GM12878 (cell line): ENCODE measurements around the gene CLIC6. TPM values are rescaled to one million over a fixed set of nuclear protein-coding genes. Genes with fewer than 3 reads are reported as not detected.

ENCODE experiments used
- ATAC-seq: fragments of 200-7000 bp; cut with Tn5 transposase; 3 replicates; pipeline ENCODE4 v1.9.1; 2020; ENCODE audit warnings: mild to moderate bottlenecking, moderate library complexity
- BruUV-seq: library from RNA; stranded (reverse); fragments of 400-500 nt; replicated peaks from 2 replicates; lab custom pipeline; 2021; lab: Mats Ljungman, UMichigan
- CTCF ChIA-PET: fragments of 300-600 bp; sonication (Branson Sonifier 250); formaldehyde crosslinking; extraction: SDS; loops from one replicate; lab custom pipeline; 2021; ENCODE audit warnings: inconsistent platforms; lab: Yijun Ruan, JAX
- POLR2A ChIA-PET: fragments of 350-600 bp; formaldehyde crosslinking; extraction: SDS; loops from one replicate; lab custom pipeline; 2021; ENCODE audit warnings: inconsistent platforms; lab: Charles Lee
- RAD21 ChIA-PET: fragments of 300-600 bp; sonication (Branson Sonifier 250); formaldehyde crosslinking; loops from one replicate; lab custom pipeline; 2023; ENCODE audit warnings: antibody characterized with exemption; ENCODE audit not compliant: unreplicated experiment; lab: Charles Lee
- SMC1A ChIA-PET: fragments of 300-600 bp; sonication (Branson Sonifier 250); formaldehyde crosslinking; loops from one replicate; lab custom pipeline; 2023; ENCODE audit not compliant: unreplicated experiment, uncharacterized antibody; lab: Charles Lee
- DNase-seq: peaks from one replicate; pipeline ENCODE4 v3.0.0-alpha.2; 2011; ENCODE audit warnings: low read depth, low spot score
- FAIRE-seq: peaks from 3 replicates; lab custom pipeline; 2011; peaks lifted over from hg19 to GRCh38; lab: Jason Lieb, UNC
- H2AFZ ChIP-seq: 2 replicates; pipeline ENCODE4 v1.6.0; 2011; ENCODE audit warnings: low read depth, low read length, control low read depth; ENCODE audit not compliant: control insufficient read depth
- H3K27ac ChIP-seq: 2 replicates; pipeline ENCODE4 v1.5.1; 2011; ENCODE audit warnings: control low read depth; ENCODE audit not compliant: control insufficient read depth, insufficient read depth
- H3K27me3 ChIP-seq, 2 experiments: replicated peaks in 1 of 2; 2 replicates each; pipeline versions ENCODE4 v1.6.0 to v1.6.1; 2011; ENCODE audit warnings: low read length in 1 of 2; ENCODE audit not compliant: control insufficient read depth in 2 of 2, insufficient read depth in 2 of 2
- H3K36me3 ChIP-seq, 2 experiments: 2 replicates each; pipeline ENCODE4 v1.5.1; 2011; ENCODE audit warnings: low read length in 1 of 2; ENCODE audit not compliant: control insufficient read depth in 2 of 2, insufficient read depth in 2 of 2
- H3K4me1 ChIP-seq: 2 replicates; pipeline ENCODE4 v1.6.1; 2011; ENCODE audit warnings: mild to moderate bottlenecking, low read length, moderate library complexity, mixed read lengths; ENCODE audit not compliant: control insufficient read depth, insufficient read depth
- H3K4me2 ChIP-seq: 2 replicates; pipeline ENCODE4 v1.6.0; 2011; ENCODE audit warnings: control low read depth; ENCODE audit not compliant: control insufficient read depth, insufficient read depth
- H3K4me3 ChIP-seq: fragments of 200-600 bp; sonication (generic); 2 replicates; pipeline ENCODE4 v1.5.1; 2016
- H3K79me2 ChIP-seq: 2 replicates; pipeline ENCODE4 v1.6.0; 2011; ENCODE audit warnings: low read length; ENCODE audit not compliant: control insufficient read depth, insufficient read depth
- H3K9ac ChIP-seq: 2 replicates; pipeline ENCODE4 v1.8.0; 2011; ENCODE audit warnings: low read length, control low read depth, mixed read lengths; ENCODE audit not compliant: control insufficient read depth, insufficient read depth
- H3K9me3 ChIP-seq: replicated peaks from 3 replicates; pipeline ENCODE4 v1.5.1; 2011; ENCODE audit warnings: mild to moderate bottlenecking, low read length; ENCODE audit not compliant: control insufficient read depth, insufficient read depth
- H4K20me1 ChIP-seq: 2 replicates; pipeline ENCODE4 v1.6.0; 2011; ENCODE audit not compliant: control insufficient read depth, insufficient read depth
- ASH2L ChIP-seq: fragments of 300-600, 200-600 bp; sonication (generic); IDR thresholded peaks from 2 replicates; pipeline ENCODE4 v1.6.1; 2017; ENCODE audit warnings: low read depth, mild to moderate bottlenecking, borderline replicate concordance
- ATF2 ChIP-seq: IDR thresholded peaks from 2 replicates; pipeline ENCODE4 v1.6.1; 2012; ENCODE audit warnings: low read length, inconsistent platforms
- CBX3 ChIP-seq: fragments of 200-600 bp; sonication (generic); IDR thresholded peaks from 2 replicates; pipeline ENCODE4 v1.6.1; 2016; ENCODE audit warnings: low read depth, borderline replicate concordance
- CHD2 ChIP-seq: IDR thresholded peaks from 2 replicates; pipeline ENCODE4 v1.6.1; 2011; ENCODE audit warnings: low read depth, low read length, improper control_type of control experiment, borderline replicate concordance
- CHD4 ChIP-seq: fragments of 200-600 bp; sonication (generic); IDR thresholded peaks from 2 replicates; pipeline ENCODE4 v1.6.1; 2016; ENCODE audit warnings: mild to moderate bottlenecking
- CTCF ChIP-seq, 3 experiments: IDR thresholded peaks in 2 of 3; conservative IDR thresholded peaks in 1 of 3; 2 replicates each; pipeline ENCODE4 v1.5.1; 2011; ENCODE audit warnings: low read depth in 3 of 3, low read length in 3 of 3, mild to moderate bottlenecking in 3 of 3, control low read depth in 2 of 3, moderate library complexity in 2 of 3, inconsistent platforms in 1 of 3, mixed read lengths in 1 of 3; ENCODE audit not compliant: control insufficient read depth in 2 of 3, insufficient read depth in 1 of 3; ENCODE audit errors: extremely low read depth in 1 of 3
- CUX1 ChIP-seq: IDR thresholded peaks from 2 replicates; pipeline ENCODE4 v1.6.1; 2012; ENCODE audit warnings: improper control_type of control experiment, low read depth, low read length; ENCODE audit not compliant: insufficient replicate concordance
- HDAC6 ChIP-seq: fragments of 200-600 bp; sonication (generic); IDR thresholded peaks from one replicate; pipeline ENCODE4 v1.8.0; 2017; ENCODE audit warnings: antibody characterized with exemption; ENCODE audit not compliant: unreplicated experiment
- PBX3 ChIP-seq: IDR thresholded peaks from 2 replicates; pipeline ENCODE4 v1.6.1; 2011; ENCODE audit warnings: mild to moderate bottlenecking, low read depth, low read length, moderate library complexity; ENCODE audit not compliant: insufficient replicate concordance
- RB1 ChIP-seq: fragments of 450-650 bp; formaldehyde crosslinking; IDR thresholded peaks from 2 replicates; pipeline ENCODE4 v1.6.1; 2017; ENCODE audit warnings: mild to moderate bottlenecking, borderline replicate concordance
- RELA ChIP-seq: fragments of 450-650 bp; IDR thresholded peaks from 2 replicates; pipeline ENCODE4 v1.8.0; 2014; ENCODE audit warnings: borderline replicate concordance; ENCODE audit not compliant: partially characterized antibody
- SMAD5 ChIP-seq: IDR thresholded peaks from 2 replicates; pipeline ENCODE4 v1.6.1; 2016; ENCODE audit warnings: antibody characterized with exemption, low read depth
- STAT3 ChIP-seq: IDR thresholded peaks from 2 replicates; pipeline ENCODE4 v1.6.1; 2011; ENCODE audit warnings: low read depth, low read length, improper control_type of control experiment
- YBX1 ChIP-seq: fragments of 450-650 bp; IDR thresholded peaks from 2 replicates; pipeline ENCODE4 v1.6.1; 2016; ENCODE audit warnings: antibody characterized with exemption
- ZSCAN29 ChIP-seq: fragments of 450-650 bp; IDR thresholded peaks from 2 replicates; pipeline ENCODE4 v1.6.1; 2017; ENCODE audit warnings: mild to moderate bottlenecking, moderate library complexity
- in situ Hi-C: fragments of 300-500 bp; cut with MboI; formaldehyde crosslinking; loops from 9 replicates; pipeline ENCODE4 v1.14.3; 2018; ENCODE audit warnings: mixed read lengths
- intact Hi-C: fragments of 100-400 bp; cut with micrococcal nuclease; formaldehyde crosslinking; loops from one replicate; pipeline ENCODE4 v1.14.2; 2022; ENCODE audit not compliant: unreplicated experiment
- polyA plus RNA-seq, 11 experiments: library from polyadenylated mRNA; depleted of rRNA in 4 of 11; unstranded in 6 of 11; stranded (reverse) in 5 of 11; fragments of >200 nt; fragmentation: Nextera tagmentation in 4 of 11; fragmentation: Illumina TruSeq in 1 of 11; extraction: Ambion mirVana in 4 of 11; extraction: Trizol in 1 of 11; gene quantifications; 1 replicate in 1 of 11; 2 replicates in 10 of 11; pipeline versions ENCODE4 v1.2.1 to v1.2.3, GENCODE V29; 2011 to 2016; ENCODE audit warnings: inconsistent platforms in 2 of 11, missing spikeins in 2 of 11, low read depth in 1 of 11
- total RNA-seq, 4 experiments: library from RNA; depleted of rRNA in 3 of 4; stranded (reverse); fragments of >200 nt in 3 of 4; fragmentation: Illumina TruSeq in 1 of 4; extraction: Trizol in 1 of 4; gene quantifications; 2 replicates each; pipeline versions ENCODE4 v1.2.1 to v1.2.3, GENCODE V29; 2013 to 2021

Gene CLIC6
- total and polyA plus RNA-seq, 10 of the 15 experiments (the other 5 are each of a cell fraction or from before 2014, with no cell fraction given) = 5.7 to 34.1 (median 11.2) TPM

- no peak for TF ChIP-seq PBX3
Measured at GRCh38 chr21:34653522-34653921, 15.3 kb upstream of the CLIC6 start (continued).

GRCh38 chr21:34661848-34662247 lies 6.9 kb upstream of the CLIC6 start:
- no TSS peak for BruUV-seq
- no peak for ATAC-seq
- no peak for FAIRE-seq
- H2AFZ ChIP-seq = no peak overlapping the region
- H3K36me3 ChIP-seq = no peaks in the 10 kb centered on the region
- H3K79me2 ChIP-seq = no peaks in the 10 kb centered on the region
- CTCF ChIA-PET = no interaction called here
- no peaks in the 10 kb centered on the region for H3K27me3 ChIP-seq
- DNase-seq = no peak
- RAD21 ChIA-PET = no interaction called here
- H3K4me1 ChIP-seq = no peaks in the 10 kb centered on the region
- H3K4me3 ChIP-seq = no peak overlapping the region
- H4K20me1 ChIP-seq = no peaks in the 10 kb centered on the region
- SMC1A ChIA-PET = no interaction called here
- POLR2A ChIA-PET = no interaction called here
- no peak overlapping the region for H3K4me2 ChIP-seq
- peaks cover 5% of the 10 kb centered on the region; the same call in 2 of the 3 replicates for H3K9me3 ChIP-seq
- no peak overlapping the region for H3K27ac ChIP-seq
- in situ Hi-C loops (no loop called here), intact Hi-C loops (no loop called here)
- no peak overlapping the region for H3K9ac ChIP-seq
- TF ChIP-seq ZSCAN29 (no peak), HDAC6 (no peak), CHD2 (no peak), RELA (no peak), YBX1 (no peak), STAT3 (no peak), RB1 (no peak), CTCF (IDR thresholded peaks at IDR 0.05 in 2 of 3, conservative IDR thresholded peaks at IDR 0.05 in 1 of 3; ENCODE audit: control insufficient read depth in 2 of 3, extremely low read depth in 1 of 3, insufficient read depth in 1 of 3, low read depth in 3 of 3, low read length in 3 of 3) (no peak), CHD4 (no peak), CUX1 (no peak), CBX3 (no peak), SMAD5 (no peak), ATF2 (no peak), ASH2L (no peak)
